ENCODE results near the gene CCDC86. TPM values are rescaled to one million over a fixed set of nuclear protein-coding genes. Genes with fewer than 3 reads are reported as not detected.
A peak's percentile ranks its signal among the peaks of the same experiment; 100 is the strongest.

Gene CCDC86
- total RNA-seq, 4 donors from 2014 or later = 32.5 to 46.3 (median 40.3) TPM

- H3K27me3 ChIP-seq = no peaks in the 10 kb centered on the region
- H3K4me1 ChIP-seq = peaks cover 41% of the 10 kb centered on the region
- peak overlapping the region; percentile 86 for H3K4me3 ChIP-seq
- H3K9me3 ChIP-seq = no peaks in the 10 kb centered on the region
- H3K27ac ChIP-seq = no peak overlapping the region
- DNase-seq (ENCODE audit: low spot score in 2 of 2) = no peak
- WGBS = 64% methylated on average over 10 of the region's 10 CpGs
- no peak for TF ChIP-seq POLR2A (IDR thresholded peaks at IDR 0.05)
- no peak for TF ChIP-seq POLR2AphosphoS5 (IDR thresholded peaks at IDR 0.05)
- H3K36me3 ChIP-seq = peaks cover 21% of the 10 kb centered on the region
Measured at GRCh38 chr11:60844045-60844869, 2.3 kb downstream of the CCDC86 start.

GRCh38 chr11:60844870-60845221, 2.9 kb downstream of the CCDC86 start:
- H3K4me3 ChIP-seq = no peak overlapping the region
- DNase-seq (ENCODE audit: low spot score in 2 of 2) = no peak
- no peak overlapping the region for H3K27ac ChIP-seq
- H3K36me3 ChIP-seq = peaks cover 26% of the 10 kb centered on the region
- TF ChIP-seq CTCF (IDR thresholded peaks at IDR 0.05) (no peak), POLR2A (IDR thresholded peaks at IDR 0.05) (no peak), EP300 (IDR thresholded peaks at IDR 0.05) (no peak), POLR2AphosphoS5 (IDR thresholded peaks at IDR 0.05) (no peak)
- no peaks in the 10 kb centered on the region for H3K27me3 ChIP-seq
- H3K9me3 ChIP-seq = no peaks in the 10 kb centered on the region
- 36% methylated on average over 4 of the region's 4 CpGs for WGBS
- H3K4me1 ChIP-seq = peaks cover 41% of the 10 kb centered on the region

DNA sequence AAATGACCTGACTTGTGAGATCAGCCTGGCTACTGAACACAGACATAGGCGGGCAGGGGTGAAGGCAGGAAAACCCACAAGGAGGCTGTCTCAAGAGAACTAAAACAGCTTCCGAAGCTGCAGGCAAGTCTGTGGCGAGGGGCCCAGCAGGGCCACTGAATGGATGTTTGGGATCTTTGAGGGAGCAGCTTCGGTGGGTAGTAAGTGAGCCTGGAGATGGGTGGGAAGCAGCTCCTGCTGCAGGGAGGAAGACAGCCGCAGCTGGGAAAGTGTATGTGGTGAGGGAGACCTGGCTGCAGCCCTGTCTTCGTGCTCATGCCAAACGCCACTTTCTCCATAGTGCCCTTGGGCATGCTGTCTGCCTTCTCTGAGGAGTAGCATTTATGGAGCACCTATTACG, 3.4 kb downstream of the CCDC86 start:
- Histone ChIP-seq H3K9me3 (no peaks in the 10 kb centered on the region), H3K36me3 (peaks cover 31% of the 10 kb centered on the region)
- TF ChIP-seq POLR2A (IDR thresholded peaks at IDR 0.05) = no peak
- no peak for TF ChIP-seq CTCF (IDR thresholded peaks at IDR 0.05)
- TF ChIP-seq EP300 (IDR thresholded peaks at IDR 0.05) = no peak
- no peak for TF ChIP-seq POLR2AphosphoS5 (IDR thresholded peaks at IDR 0.05)

DNA sequence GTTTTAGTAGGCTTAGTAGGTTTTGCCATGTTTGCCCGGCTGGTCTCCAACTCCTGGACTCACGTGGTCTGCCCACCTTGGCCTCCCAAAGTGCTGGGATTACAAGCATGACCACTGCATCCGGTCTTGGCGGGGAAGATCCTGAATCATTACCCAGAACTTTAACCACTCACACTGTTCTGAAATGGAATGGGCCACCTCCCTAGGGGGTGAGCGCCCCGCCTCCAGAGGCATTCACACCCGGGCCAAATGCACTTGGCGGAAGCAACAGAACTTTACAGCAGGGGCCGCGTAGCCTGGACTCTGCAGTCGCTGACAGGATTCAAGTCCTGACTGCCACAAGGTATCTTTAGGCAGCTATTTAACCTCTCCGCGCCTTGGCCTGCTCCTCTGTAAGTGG, 5.4 kb downstream of the CCDC86 start:
- H3K27ac ChIP-seq = no peak overlapping the region
- H3K4me1 ChIP-seq = peaks cover 31% of the 10 kb centered on the region
- no peak for DNase-seq (ENCODE audit: low spot score in 2 of 2)
- peaks cover 45% of the 10 kb centered on the region for H3K36me3 ChIP-seq
- no peak overlapping the region for H3K4me3 ChIP-seq
- H3K27me3 ChIP-seq = no peaks in the 10 kb centered on the region
- WGBS = 78% methylated on average over 11 of the region's 13 CpGs
- TF ChIP-seq CTCF (IDR thresholded peaks at IDR 0.05) (no peak), EP300 (IDR thresholded peaks at IDR 0.05) (no peak), POLR2AphosphoS5 (IDR thresholded peaks at IDR 0.05) (no peak), POLR2A (IDR thresholded peaks at IDR 0.05) (no peak)
- H3K9me3 ChIP-seq = no peaks in the 10 kb centered on the region

More for the DNA sequence above, 3.4 kb downstream of the CCDC86 start:
- Histone ChIP-seq H3K4me1 (peaks cover 41% of the 10 kb centered on the region), H3K27me3 (no peaks in the 10 kb centered on the region), H3K4me3 (no peak overlapping the region), H3K27ac (no peak overlapping the region)
- no peak for DNase-seq (ENCODE audit: low spot score in 2 of 2)
- 81% methylated on average over 8 of the region's 8 CpGs for WGBS

DNA sequence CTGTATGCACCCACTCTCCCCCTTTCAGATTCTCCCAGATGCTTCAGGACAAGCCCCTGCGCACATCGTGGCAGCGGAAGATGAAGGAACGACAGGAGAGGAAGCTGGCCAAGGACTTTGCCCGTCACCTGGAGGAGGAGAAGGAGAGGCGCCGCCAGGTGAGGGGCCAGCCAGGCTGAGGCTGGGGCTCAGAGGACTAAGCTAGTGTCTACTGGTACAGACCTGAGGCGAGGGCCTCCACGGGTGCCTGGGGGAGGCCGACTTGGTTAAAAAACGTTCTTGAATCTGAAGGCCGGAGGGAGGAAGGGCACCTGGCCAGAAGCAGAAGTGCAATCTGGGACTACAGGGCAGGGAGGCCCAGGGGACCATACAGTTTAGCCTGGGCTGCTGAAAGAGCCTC, 6.0 kb downstream of the CCDC86 start:
- peaks cover 51% of the 10 kb centered on the region for H3K36me3 ChIP-seq
- TF ChIP-seq POLR2A (IDR thresholded peaks at IDR 0.05) (no peak), CTCF (IDR thresholded peaks at IDR 0.05) (no peak), EP300 (IDR thresholded peaks at IDR 0.05) (no peak), POLR2AphosphoS5 (IDR thresholded peaks at IDR 0.05) (no peak)
- H3K9me3 ChIP-seq = no peaks in the 10 kb centered on the region
- H3K27me3 ChIP-seq = no peaks in the 10 kb centered on the region
- H3K4me1 ChIP-seq = peaks cover 26% of the 10 kb centered on the region
- DNase-seq (ENCODE audit: low spot score in 2 of 2) = no peak
- 91% methylated on average over 12 of the region's 12 CpGs for WGBS
- H3K27ac ChIP-seq = no peak overlapping the region
- H3K4me3 ChIP-seq = no peak overlapping the region
